DMS79 treated with DMSO at 0.1 percent for 48 hours (cell line): ENCODE results near the gene HES6.
"Not testable (repeated sequence)": the region's sequence is repeated elsewhere in the genome, so short reads cannot be mapped to it uniquely, and the experiment has no call there.

ENCODE experiments used
- DNase-seq: peaks from one replicate; lab custom pipeline; 2025; lab: John Stamatoyannopoulos, UW

Gene HES6

DNA sequence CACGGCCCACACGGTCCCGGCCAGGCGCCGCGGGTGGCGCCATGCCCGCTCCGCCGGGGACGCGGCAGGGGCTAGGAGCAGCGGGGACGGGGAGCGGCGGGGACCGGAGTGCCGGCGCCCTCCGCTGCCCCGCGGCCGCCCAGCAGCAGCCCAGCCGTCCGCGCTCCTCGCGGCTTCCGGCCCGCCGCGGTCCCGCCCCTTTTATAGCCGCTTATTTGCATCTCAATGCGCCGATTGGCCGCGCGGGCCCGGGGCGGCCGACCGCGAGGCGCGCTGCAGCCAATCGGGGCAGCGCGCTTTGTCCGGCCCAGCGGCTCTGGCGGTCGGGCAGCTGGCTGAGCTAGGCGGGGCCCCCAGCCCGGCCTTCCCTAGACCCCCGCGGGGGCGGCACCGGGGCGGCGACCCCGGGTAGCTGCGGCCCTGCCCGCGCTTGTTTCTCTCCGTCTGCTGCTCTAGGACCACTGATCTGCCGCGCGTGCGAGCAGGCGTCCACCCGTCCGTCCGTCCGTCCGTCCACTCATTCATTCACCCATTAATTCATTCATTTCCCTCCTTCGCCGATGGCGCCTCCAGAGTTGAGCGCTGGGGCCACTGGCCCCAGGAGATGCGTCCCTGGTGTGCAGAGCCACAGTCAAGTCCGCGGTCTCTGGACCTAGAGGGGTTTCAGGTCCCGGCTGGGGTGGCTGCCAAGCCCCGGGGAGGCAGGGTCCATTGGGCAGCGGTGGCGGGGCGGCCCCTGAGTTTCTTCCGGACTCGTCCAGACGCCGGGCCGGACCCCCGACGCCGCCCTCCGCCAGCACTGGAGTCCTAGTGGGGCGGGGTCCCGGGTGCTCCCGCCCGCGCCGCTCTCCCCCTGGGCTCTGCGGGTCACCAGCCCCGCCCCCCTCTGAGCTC, at the start of gene HES6:
Gene HES6, minus strand, starts transcription at position 176 of the 894 bp plus-strand sequence. Its CDS starts 133 bp downstream, at position 43.
- DNase-seq, result peak; percentile 90

DNA sequence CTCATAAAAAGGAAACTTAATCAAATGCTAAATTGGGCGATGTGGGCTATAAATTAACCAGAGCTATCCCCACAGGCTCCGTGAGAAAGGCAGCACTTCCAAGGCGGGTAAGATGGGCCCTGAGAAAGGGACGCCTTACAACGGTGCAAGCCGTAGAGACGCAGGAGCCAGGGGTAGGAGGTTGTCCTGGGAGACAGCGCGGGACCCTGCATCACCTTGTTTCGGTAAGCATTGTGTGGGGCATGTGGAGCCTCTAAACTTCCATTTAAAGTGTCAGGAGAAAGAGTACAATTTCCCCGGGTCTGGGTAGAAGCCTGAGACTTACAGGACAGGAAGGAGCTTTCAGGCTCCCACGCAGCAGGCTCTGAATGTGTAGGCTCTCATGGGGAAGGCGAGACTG, 49.7 kb upstream of the HES6 start:
- no peak for DNase-seq

DNA sequence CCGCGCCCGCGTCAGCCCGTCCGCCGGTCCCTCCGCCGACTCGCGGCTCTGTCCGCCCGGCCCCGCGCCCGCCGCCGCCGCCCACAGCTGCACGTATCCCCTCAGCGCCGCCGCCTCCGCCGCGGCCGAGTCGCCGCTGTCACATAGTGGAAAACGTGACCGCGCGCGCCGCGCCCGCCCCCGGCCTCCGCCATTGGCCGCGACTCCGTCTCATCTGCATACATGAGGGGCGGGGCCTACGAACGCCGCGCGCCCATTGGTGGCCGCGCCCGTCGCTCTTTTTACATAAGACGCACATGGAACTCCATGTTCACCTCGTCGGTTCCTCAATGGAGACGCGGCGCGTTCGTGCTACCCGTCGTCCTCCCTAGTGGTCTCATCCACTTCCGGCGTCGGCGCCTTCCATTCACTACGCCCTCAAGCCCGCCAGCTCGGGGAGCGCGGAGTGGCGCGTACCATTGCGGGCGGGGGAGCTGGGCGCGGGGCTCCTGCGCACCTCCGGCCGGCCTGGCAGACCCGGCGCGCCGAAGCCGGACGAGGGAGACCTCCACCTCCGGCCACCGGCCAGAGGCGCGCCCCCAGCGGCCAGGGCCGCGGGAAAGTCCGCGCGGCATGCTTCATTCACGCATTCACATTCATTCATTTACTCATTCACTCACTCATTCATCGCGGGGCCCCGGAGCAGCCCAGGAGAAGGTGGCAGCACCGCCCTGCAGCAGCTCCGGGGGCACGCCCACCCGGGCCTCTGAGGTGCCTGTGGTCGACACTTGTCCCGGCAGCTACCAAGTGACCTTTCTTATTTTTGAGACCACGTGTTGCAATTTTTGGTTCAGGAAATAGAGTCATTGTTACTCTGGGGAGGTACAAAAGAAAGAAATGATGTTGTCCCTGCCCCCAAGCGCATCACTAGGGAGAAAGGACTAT, 49.1 kb upstream of the HES6 start:
- peak; percentile 92 for DNase-seq

- DNase-seq, result peak; percentile 5
These were observed 48.2 kb upstream of the HES6 start, which contains the start of gene PER2 for GRCh38 chr2:238287737-238288649. Gene PER2, minus strand, starts transcription at chr2:238288610. Its CDS starts 10,674 bp downstream, at chr2:238277936.

GRCh38 chr2:238286987-238287736, 47.3 kb upstream of the HES6 start:
- no peak for DNase-seq

DNA sequence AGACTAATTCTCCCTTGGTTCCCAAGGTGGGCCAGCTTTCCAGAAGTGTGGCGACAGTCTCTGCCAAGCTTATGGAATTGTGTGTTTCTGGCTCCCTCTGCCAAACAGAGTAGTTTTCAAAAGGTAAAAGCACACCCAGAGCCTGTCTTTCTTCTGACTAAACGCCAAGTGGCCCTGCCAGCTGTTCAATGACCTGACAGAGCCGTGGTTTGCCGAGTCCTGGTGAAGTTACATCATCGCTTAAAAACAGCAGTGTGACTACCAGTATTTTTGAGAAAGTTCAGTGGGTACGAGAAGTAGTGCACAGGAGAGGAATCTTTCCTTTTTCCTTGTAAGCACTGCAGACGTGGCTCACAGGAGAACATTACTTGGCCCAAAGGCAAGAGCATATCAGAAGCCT, 46.7 kb upstream of the HES6 start:
- DNase-seq, result no peak

DNA sequence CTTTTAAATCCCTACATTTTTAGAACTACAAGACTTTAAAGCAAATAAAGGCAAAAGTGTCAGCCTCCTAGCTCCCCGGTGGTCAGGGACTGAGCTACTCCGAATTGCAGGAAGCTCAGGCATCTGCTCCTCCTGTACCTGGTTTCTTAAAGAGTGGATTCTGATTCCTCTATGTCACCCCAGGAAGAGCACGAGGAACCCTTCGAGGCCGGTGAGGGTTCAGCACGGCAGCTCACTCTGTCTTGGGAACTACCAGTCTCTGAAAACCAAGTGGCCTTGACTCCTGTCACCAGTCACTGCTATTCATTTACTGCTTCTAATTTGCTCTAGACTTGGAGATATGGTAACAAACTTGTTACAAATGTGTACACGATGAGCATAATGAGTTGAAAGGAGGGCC, 46.3 kb upstream of the HES6 start:
- no peak for DNase-seq

- DNase-seq, result no peak
These were observed 45.8 kb upstream of the HES6 start for GRCh38 chr2:238285653-238286082.

DNA sequence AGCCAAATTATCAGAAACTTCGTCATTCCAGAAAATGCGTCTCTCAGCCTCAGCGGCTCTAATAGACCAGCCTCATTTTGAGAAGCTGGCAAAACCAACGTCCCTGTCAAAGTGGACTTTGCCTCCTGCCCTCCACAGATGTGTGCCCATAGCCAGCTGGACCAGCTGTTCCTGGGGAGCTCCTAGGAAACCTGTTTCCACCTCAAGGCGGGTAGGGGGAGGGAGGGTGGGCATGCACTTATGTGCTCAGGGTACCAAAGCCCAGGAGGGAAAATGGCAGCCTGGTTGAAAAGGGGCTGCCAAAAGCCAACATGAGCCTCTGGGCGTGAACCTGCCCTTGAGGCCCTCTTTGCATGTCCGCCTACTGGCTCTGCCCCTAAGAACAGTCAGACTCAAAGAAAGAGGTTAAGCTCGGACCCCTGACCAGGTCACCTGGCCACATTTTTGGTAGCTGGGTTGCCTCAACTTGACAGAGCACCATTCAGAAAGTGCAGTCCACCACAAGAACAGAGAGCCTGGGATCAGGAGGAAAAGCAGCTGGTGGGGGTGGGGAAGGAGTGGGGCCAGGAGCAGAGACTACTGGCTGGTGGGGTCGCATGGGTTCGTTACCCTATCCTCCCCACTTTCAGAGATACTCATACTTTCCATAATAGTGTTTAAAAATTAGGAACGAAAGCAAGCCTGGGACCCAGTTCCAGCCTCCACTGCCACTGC, 45.1 kb upstream of the HES6 start:
- DNase-seq, result no peak

DNA sequence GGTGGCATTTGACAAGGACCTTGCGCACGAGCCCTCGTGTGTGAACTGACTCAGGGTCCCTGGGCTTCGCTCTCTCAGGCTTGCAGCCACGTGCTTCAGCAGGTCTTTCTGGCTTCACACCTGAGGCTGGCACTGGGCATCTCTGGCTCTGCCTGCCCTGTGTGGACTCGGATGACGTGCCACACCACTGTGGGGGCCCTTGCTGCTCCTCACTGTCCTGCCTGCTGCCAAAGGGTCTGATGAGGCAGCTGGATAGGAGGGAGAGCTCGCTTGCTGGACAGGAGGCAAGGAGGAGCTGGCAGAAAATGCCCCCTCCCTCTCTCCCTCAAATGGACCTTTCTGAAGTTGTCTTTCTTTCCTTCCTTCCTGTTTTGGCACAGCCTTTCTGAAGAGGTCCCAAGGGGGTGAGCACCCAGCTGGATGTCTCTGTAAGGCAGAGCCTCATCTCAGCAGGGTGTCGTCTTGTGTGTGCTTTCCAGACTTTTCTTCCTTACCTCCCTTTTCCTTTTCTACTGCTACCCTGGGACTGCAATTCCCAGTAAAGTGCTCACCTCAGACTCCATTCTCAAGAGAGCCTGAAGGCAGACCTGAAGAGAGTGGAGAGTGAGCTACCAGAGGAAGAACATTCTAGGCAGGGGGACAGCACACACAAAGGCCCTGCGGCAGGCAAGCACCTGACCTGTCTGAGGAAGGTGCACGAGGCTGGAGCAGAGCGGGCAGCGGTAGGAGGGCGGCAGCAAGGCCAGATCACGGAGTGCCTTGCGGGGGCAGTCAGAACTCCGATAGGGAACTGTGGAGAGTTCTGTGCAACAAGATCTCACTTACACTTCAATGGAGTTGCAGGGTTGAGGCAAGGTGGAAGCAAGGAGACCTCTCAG, 43.3 kb upstream of the HES6 start:
- no peak for DNase-seq

- DNase-seq, result no peak
These were observed 42.1 kb upstream of the HES6 start for GRCh38 chr2:238281826-238282480.

- DNase-seq, result no peak
These were observed 40.4 kb upstream of the HES6 start for GRCh38 chr2:238280083-238280825.

GRCh38 chr2:238279324-238279682, 39.5 kb upstream of the HES6 start:
- DNase-seq, result no peak

DNA sequence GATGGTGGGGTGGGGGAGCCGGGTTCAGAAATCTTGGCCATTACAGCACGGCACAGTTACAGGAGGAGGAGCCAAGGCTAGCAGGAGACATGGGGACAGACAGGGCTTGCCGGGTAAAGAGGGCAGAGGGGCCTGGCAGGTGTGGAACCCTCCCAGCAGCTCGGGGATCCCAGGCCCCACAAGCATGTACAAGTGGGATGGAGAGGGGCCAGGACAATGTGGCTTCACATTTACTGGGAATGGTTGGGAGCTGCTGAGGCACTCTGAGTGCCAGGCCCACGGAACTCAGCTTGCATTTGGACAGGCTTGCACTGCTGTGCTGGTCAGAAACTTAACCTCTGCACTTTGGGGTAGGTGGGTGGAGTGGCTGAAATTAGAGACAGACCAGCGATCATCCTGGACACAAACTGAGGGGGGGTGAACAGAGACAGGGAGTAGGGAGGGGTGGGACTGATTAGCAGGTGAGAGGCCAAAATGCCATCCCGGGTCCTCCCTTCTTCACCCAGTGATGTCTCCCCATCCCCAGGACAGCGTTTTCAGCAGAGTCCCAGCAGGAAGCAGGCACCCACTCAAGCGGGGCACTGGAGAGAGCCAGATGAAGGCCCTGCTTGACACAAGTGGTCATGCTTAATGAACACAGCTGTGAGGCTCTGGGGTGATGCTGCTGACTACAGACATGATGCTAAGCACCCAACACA, 38.9 kb upstream of the HES6 start:
- DNase-seq, result peak; percentile 59

GRCh38 chr2:238277695-238278094, 37.9 kb upstream of the HES6 start:
- DNase-seq, result no peak

DNA sequence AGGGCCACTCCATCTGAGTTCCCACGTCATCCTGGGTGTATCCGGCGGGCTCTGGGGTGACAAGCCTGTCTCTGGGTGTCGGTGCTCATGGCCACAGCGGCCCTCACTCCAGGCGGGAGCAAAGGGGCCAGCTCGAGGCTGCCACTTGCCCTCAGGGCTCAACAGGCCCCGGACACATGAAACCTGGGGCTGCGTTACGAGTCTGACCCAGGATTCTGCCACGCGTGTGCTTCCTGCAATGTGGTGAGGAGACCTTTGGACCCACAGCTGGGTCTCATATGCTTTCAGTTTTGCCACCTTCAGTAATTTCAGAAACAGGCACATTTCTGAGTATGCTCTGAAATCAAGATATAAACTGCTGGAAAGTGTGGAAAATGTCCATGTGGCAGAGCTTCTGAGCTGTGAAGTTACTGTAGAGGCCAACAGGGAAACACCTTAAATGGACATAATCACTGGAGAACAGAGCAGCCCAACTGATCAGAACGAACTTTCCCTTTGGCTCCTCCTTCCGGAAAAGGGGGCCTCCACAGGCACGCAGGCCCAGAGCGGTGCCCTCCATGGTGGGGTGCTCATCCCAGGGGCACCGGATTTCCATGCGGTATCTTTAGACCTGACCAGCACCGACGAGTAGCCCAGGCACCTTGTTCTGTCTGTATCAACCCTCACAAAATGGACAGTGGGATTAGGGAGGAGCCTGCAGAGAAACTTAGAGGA, 34.5 kb upstream of the HES6 start:
- DNase-seq, result no peak

- DNase-seq, result not testable (repeated sequence)
These were observed 33.6 kb upstream of the HES6 start for GRCh38 chr2:238273433-238273832.
